Thyroid gland (tissue), 4 donors: ENCODE results near the gene SLC25A45.

Experiments used
- CTCF ChIP-seq, 6 experiments: fragments of 200-600 bp in 3 of 6; fragments of 450-650 bp in 3 of 6; sonication (generic) in 3 of 6; IDR thresholded peaks; one replicate each; pipeline ENCODE4 v1.5.1; 2016 to 2019; ENCODE audit warnings: antibody characterized with exemption in 6 of 6, mild to moderate bottlenecking in 2 of 6, inconsistent platforms in 1 of 6, moderate library complexity in 1 of 6
- POLR2A ChIP-seq, 2 donors: fragments of 450-650 bp; IDR thresholded peaks; one replicate each; pipeline ENCODE4 v1.6.1; 2017; ENCODE audit warnings: antibody characterized with exemption in 2 of 2, mild to moderate bottlenecking in 2 of 2, moderate library complexity in 1 of 2

DNA sequence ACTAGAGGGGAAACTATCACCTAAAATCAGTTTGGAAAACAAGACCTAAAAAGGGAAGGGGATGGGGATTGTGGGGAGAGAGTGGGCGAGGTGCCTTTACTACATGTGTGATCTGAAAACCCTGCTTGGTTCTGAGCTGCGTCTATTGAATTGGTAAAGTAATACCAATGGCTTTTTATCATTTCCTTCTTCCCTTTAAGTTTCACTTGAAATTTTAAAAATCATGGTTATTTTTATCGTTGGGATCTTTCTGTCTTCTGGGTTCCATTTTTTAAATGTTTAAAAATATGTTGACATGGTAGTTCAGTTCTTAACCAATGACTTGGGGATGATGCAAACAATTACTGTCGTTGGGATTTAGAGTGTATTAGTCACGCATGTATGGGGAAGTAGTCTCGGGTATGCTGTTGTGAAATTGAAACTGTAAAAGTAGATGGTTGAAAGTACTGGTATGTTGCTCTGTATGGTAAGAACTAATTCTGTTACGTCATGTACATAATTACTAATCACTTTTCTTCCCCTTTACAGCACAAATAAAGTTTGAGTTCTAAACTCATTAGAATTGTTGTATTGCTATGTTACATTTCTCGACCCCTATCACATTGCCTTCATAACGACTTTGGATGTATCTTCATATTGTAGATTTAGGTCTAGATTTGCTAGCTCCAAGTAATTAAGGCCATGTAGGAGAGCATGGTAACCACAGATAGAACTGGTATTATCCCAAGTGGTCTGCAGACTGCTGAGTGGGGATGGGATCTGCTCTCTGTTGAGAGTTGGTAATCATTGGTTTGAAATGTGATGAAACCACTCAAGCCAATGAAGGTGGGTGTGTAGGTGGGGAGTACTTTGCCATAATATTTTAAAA lies 43.8 kb upstream of the SLC25A45 start:
- TF ChIP-seq CTCF (IDR thresholded peaks at IDR 0.05) (no peak), POLR2A (IDR thresholded peaks at IDR 0.05) (peak in 1 of 2 donors; percentile 59)
